Measurements from ENCODE around the gene KIAA1217.

GRCh38 chr10:24241536-24242040, 32.6 kb downstream of the KIAA1217 start:
- TF ChIP-seq CTCF (IDR thresholded peaks at IDR 0.05) (no peak), POLR2A (IDR thresholded peaks at IDR 0.05) (no peak)

Measured in lower leg skin (tissue), 3 donors.